GM21515 (cell line): ENCODE results near the gene DIPK1C.

ENCODE experiments used
- ATAC-seq: cut with Tn5 transposase; IDR thresholded peaks from one replicate; pipeline ENCODE4 v1.9.1; 2021; ENCODE audit not compliant: unreplicated experiment

The DIPK1C gene

GRCh38 chr18:74392323-74392722 lies 64.8 kb downstream of the DIPK1C start:
- no peak for ATAC-seq

- no peak for ATAC-seq
Observed at GRCh38 chr18:74390900-74391299, 66.2 kb downstream of the DIPK1C start.

- no peak for ATAC-seq
Observed at GRCh38 chr18:74389991-74390390, 67.1 kb downstream of the DIPK1C start.

DNA sequence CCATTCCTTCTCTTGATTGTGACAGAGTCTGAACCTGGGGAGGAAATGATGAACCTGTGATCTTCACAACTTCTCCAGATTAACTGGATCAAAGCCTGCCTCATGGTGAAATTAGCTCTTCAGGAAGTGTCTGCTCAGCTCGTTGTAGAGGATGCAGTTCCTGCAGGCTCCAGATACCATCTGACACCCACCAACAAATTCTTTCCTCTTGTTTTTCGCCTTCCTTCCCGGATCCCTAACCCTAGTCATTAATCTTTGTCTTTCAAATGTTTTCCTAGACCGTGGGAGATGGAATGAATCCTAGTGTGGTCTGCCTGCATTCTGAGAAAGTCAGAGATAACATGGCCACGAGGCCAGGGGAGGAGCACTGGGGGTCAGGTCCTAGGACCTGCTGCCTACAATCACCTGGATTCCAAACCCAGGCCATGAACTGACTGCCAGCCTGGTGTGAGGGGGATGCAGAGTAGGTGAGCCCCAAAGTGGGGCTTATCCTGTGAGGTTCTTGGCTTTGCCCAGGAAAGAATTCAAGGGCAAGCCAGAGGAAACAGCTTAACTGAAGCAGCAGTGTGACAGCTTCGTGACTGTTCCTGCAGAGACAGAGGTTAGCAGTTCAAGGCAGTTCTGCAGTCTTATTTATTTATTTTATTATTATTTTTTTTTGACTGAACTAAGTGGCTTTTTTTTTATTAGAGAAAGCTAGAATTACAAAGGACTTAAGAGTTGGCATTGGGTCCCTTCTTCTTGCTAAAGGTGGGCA lies 67.8 kb downstream of the DIPK1C start:
- ATAC-seq = no peak

GRCh38 chr18:74388227-74388626 lies 68.9 kb downstream of the DIPK1C start:
- ATAC-seq = no peak

DNA sequence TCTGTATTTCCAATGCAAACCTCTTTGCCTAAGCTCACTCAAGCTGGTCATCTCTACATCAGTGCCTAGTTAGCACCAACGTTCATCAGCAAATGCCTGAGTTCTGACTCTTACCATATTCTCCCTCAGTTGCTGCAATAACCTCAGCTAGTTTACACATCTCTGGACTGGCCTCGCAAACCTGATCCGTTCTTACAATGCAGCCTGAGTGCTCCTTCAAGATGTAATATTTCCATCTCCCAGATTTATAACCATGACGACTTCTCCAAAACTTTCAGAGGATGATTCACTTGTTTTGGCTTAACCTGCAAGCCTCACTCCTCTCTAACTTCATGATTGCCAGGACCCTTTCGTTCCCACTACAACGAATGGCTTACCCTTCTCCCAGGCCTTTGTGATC lies 69.7 kb downstream of the DIPK1C start:
- no peak for ATAC-seq
